Fibroblast of peridontal ligament (primary cell): Measurements from ENCODE around the gene KDM2B.
A peak's percentile ranks its signal among the peaks of the same experiment; 100 is the strongest.

Source experiments
- DNase-seq: peaks from one replicate; pipeline ENCODE4 v3.0.0-alpha.2; 2010; ENCODE audit errors: extremely low read depth

Gene KDM2B

GRCh38 chr12:121430833-121431415 lies 149.9 kb downstream of the KDM2B start:
- DNase-seq: no peak

GRCh38 chr12:121428883-121429282 lies 151.9 kb downstream of the KDM2B start:
- DNase-seq: peak; percentile 62

- DNase-seq: no peak
These were observed 153.2 kb downstream of the KDM2B start for GRCh38 chr12:121427556-121428050.

- DNase-seq: no peak
These were observed 156.2 kb downstream of the KDM2B start for GRCh38 chr12:121424624-121424975.

DNA sequence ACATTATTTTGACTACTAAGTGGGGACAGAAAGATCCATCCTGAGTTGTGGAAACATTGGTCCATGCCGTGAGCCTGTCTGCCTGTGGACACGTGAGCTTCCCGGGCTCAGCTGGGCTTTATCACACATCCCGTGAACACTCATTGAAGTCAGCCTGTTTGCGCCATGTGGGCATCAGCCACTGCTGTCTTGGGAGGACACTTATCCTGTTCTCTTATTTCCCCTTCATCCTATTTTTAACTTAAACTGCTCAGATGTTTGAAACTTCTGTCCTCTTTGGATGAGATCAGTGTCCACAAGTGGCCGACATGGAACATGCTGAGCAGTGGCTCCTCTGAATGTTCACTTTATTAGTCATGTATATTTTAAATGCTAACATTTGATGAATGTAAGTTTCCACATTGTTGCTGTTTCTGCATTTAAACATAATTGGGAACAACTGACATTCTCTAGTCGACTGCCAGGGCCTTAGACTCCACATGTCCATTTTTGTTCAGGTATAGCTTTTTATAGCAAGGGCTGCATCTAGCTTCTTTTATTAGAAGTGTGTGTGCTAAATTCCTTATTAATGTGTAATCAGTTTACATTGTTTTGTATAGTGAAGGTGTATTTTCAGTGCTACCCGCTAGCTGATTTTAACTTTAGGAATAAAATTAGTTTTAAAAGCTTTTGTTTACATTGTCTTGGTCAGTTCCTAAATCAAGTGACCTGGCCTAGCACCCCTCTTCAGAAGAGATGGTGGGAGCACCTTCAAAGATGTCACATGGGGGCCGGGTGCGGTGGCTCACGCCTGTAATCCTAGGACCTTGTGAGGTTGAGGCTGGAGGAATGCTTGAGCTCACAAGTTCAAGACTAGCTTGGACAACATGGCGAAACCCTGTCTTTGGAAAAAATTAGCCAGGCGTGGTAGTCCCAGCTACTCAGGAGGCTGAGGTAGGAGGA lies 156.9 kb downstream of the KDM2B start:
- DNase-seq: peak; percentile 9

DNA sequence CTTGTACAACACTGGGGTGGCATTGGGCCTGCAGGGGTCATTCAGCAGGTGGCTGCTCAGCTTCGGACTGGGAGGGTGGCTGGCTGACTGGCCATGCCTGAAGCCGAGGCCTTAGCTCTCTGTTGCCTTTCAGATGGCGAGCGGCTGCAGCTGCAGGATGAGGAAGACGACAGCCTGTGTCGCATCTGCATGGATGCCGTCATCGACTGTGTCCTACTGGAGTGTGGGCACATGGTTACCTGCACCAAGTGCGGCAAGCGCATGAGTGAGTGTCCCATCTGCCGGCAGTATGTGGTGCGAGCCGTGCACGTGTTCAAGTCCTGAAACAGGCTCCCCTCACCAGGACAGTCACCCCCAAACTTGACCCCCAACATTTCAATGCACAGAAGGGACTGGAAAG lies 157.6 kb downstream of the KDM2B start:
- DNase-seq: no peak

GRCh38 chr12:121420109-121420508 lies 160.7 kb downstream of the KDM2B start:
- DNase-seq: no peak

GRCh38 chr12:121417847-121418246 lies 163.0 kb downstream of the KDM2B start:
- DNase-seq: no peak

GRCh38 chr12:121413917-121414316 lies 166.9 kb downstream of the KDM2B start:
- DNase-seq: no peak

- no peak for DNase-seq
These were observed 175.6 kb downstream of the KDM2B start for GRCh38 chr12:121405211-121405610.

GRCh38 chr12:121404734-121405133 lies 176.1 kb downstream of the KDM2B start:
- no peak for DNase-seq

- no peak for DNase-seq
These were observed 177.1 kb downstream of the KDM2B start for GRCh38 chr12:121403721-121404120.

GRCh38 chr12:121400332-121401139 lies 180.3 kb downstream of the KDM2B start:
- peak; percentile 46 for DNase-seq

GRCh38 chr12:121399391-121400331 lies 181.2 kb downstream of the KDM2B start, which contains the start of gene RNF34:
RNF34 (plus strand) TSS chr12:121400118; CDS start chr12:121400213, 95 bp downstream.
- peak; percentile 96 for DNase-seq

DNA sequence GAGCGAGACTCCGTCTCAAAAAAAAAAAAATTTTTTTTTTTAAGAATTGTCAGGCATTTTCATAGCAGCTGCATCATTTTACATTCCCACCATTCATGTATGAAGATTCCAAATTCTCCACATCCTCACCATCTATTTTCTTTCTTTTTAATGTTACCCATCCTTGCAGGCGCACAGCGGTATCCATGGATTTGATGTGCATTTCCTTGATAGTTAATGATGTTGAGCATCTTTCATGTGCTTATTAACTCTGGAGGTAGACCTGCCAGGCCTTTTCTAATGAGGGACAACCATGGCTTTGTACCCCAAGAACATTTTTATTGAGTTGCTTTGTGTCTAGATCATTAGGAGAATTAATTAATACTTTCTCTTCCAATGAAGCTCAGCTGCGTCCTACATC lies 182.5 kb downstream of the KDM2B start:
- no peak for DNase-seq

DNA sequence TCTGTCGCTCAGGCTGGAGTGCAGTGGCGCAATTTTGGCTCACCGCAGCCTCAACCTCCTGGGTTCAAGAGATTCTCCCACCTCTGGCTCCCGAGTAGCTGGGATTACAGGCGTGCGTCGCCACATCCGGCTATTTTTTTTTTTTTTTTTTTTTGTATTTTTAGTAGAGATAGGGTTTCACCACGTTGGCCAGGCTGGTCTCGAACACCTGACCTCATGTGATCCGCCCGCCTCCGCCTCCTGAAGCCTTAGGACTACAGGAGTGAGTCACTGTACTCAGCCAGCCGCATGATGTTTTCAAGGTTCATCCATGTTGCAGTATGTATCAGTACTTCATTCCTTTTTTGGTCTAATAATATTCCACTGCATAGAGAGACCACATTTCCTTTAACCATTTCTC lies 183.3 kb downstream of the KDM2B start:
- DNase-seq: no peak

DNA sequence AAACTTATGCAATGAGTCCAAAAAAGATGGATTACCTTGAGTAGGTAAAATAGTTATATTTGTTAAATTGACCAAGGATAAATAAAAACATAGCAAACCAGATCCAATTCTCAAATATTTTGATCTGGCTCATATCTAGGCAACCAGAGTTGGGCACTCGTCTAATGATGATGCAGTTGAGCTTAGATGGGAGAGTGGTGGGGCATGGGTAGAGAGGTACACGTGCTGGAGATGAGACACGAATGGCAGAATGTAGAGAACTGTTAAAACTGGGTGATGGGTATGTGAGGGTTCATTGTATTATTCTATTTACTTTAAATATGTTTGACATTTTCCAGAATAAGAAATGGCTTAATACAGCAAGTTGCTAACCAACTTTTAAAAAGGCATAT lies 188.5 kb downstream of the KDM2B start:
- DNase-seq: no peak

- DNase-seq: peak; percentile 62
These were observed 189.1 kb downstream of the KDM2B start for GRCh38 chr12:121391619-121392324.

DNA sequence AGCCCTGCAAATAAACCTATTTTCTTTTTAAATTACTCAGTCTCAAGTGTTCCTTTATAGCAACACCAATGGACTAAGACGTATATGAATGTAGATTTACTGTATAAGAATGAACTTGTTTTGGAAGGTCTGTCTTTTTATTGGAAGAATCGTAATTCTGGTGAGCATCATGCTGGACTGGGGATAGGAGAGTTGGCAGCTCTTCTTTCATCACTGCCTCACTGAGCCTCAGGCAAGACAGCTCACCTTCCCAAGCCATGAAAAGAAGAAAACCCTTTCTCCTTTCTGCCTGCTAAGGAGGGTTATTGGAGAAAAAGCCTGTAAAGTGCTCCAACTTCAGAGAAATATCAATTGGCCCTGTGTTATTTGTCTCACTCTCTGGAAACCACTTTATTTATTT lies 190.0 kb downstream of the KDM2B start:
- no peak for DNase-seq

- DNase-seq: peak; percentile 60
These were observed 192.3 kb downstream of the KDM2B start for GRCh38 chr12:121388421-121388981.
